ENCODE measurements around the gene ADH4. TPM values are rescaled to one million over a fixed set of nuclear protein-coding genes. Genes with fewer than 3 reads are reported as not detected.
"Not testable (repeated sequence)": the region's sequence is repeated elsewhere in the genome, so short reads cannot be mapped to it uniquely, and the experiment has no call there.

The ADH4 gene
- total RNA-seq, 1 donor from 2014 or later: 1.2 TPM

GRCh38 chr4:99134586-99134985 lies 9.5 kb downstream of the ADH4 start:
- no peak for DNase-seq (ENCODE audit: low spot score)

GRCh38 chr4:99131378-99131777 lies 12.7 kb downstream of the ADH4 start:
- no peak for DNase-seq (ENCODE audit: low spot score)

GRCh38 chr4:99126376-99126775 lies 17.7 kb downstream of the ADH4 start:
- no peak for DNase-seq (ENCODE audit: low spot score)

- DNase-seq (ENCODE audit: low spot score): no peak
Measured at GRCh38 chr4:99121008-99121407, 23.1 kb downstream of the ADH4 start.

- DNase-seq (ENCODE audit: low spot score): no peak
Measured at GRCh38 chr4:99120501-99120900, 23.6 kb downstream of the ADH4 start.

GRCh38 chr4:99117876-99118693 lies 26.0 kb downstream of the ADH4 start:
- no peak for DNase-seq (ENCODE audit: low spot score)

- not testable (repeated sequence) for DNase-seq (ENCODE audit: low spot score)
Measured at GRCh38 chr4:99117122-99117841, 26.8 kb downstream of the ADH4 start.

- not testable (repeated sequence) for DNase-seq (ENCODE audit: low spot score)
Measured at GRCh38 chr4:99109286-99109685, 34.8 kb downstream of the ADH4 start.

- DNase-seq (ENCODE audit: low spot score): no peak
Measured at GRCh38 chr4:99104153-99104552, 39.9 kb downstream of the ADH4 start.

- no peak for DNase-seq (ENCODE audit: low spot score)
Measured at GRCh38 chr4:99103166-99103565, 40.9 kb downstream of the ADH4 start.

- no peak for DNase-seq (ENCODE audit: low spot score)
Measured at GRCh38 chr4:99102634-99103033, 41.5 kb downstream of the ADH4 start.

GRCh38 chr4:99100876-99101275 lies 43.2 kb downstream of the ADH4 start:
- DNase-seq (ENCODE audit: low spot score): no peak

GRCh38 chr4:99099814-99100213 lies 44.3 kb downstream of the ADH4 start:
- not testable (repeated sequence) for DNase-seq (ENCODE audit: low spot score)

- DNase-seq (ENCODE audit: low spot score): no peak
Measured at GRCh38 chr4:99099311-99099710, 44.8 kb downstream of the ADH4 start.

GRCh38 chr4:99091841-99092240 lies 52.3 kb downstream of the ADH4 start:
- DNase-seq (ENCODE audit: low spot score): not testable (repeated sequence)

GRCh38 chr4:99091216-99091575 lies 52.9 kb downstream of the ADH4 start:
- no peak for DNase-seq (ENCODE audit: low spot score)

GRCh38 chr4:99090481-99091215 lies 53.4 kb downstream of the ADH4 start:
- DNase-seq (ENCODE audit: low spot score): no peak

GRCh38 chr4:99088481-99089365 lies 55.4 kb downstream of the ADH4 start, which contains the start of gene ADH5:
TSS of gene ADH5 (minus strand) at chr4:99088788. CDS start at chr4:99088700, 88 bp downstream.
- DNase-seq (ENCODE audit: low spot score): peak; percentile 84

- peak; percentile 76 for DNase-seq (ENCODE audit: low spot score)
Measured at GRCh38 chr4:99088023-99088449, 56.1 kb downstream of the ADH4 start.

- no peak for DNase-seq (ENCODE audit: low spot score)
Measured at GRCh38 chr4:99084595-99084994, 59.5 kb downstream of the ADH4 start.

- no peak for DNase-seq (ENCODE audit: low spot score)
Measured at GRCh38 chr4:99082192-99082591, 61.9 kb downstream of the ADH4 start.

Measured in mucosa of gallbladder (tissue), 1 donor.